Heart left ventricle (tissue), 16 donors: Measurements from ENCODE around the gene CD28. TPM values are rescaled to one million over a fixed set of nuclear protein-coding genes. Genes with fewer than 3 reads are reported as not detected.
A peak's percentile ranks its signal among the peaks of the same experiment; 100 is the strongest.

ENCODE experiments used
- ATAC-seq, 4 donors: fragments of 200-7000 bp; cut with Tn5 transposase; one replicate each; pipeline ENCODE4 v1.9.1; 2020 to 2022; ENCODE audit warnings: moderate library complexity in 4 of 4, mild to moderate bottlenecking in 3 of 4, moderate number of reproducible peaks in 1 of 4
- DNase-seq, 5 donors: peaks; one replicate each; pipeline ENCODE4 v3.0.0-alpha.2; 2020
- H3K27ac ChIP-seq, 12 donors: fragments of 200-600 bp; sonication (generic) in 4 of 12; one replicate each; pipeline versions ENCODE4 v1.5.0 to v1.8.0; 2016 to 2022; ENCODE audit warnings: mild to moderate bottlenecking in 2 of 12
- H3K27me3 ChIP-seq, 9 donors: fragments of 200-600 bp; sonication (generic) in 2 of 9; one replicate each; pipeline versions ENCODE4 v1.5.1 to v1.8.0; 2016 to 2022; ENCODE audit warnings: mild to moderate bottlenecking in 3 of 9
- H3K36me3 ChIP-seq, 9 donors: fragments of 200-600 bp; sonication (generic) in 2 of 9; one replicate each; pipeline versions ENCODE4 v1.5.0 to v1.8.0; 2018 to 2022; ENCODE audit warnings: mild to moderate bottlenecking in 2 of 9
- H3K4me1 ChIP-seq, 12 donors: fragments of 200-600 bp; sonication (generic) in 4 of 12; one replicate each; pipeline versions ENCODE4 v1.5.0 to v1.8.0; 2016 to 2022; ENCODE audit warnings: mild to moderate bottlenecking in 3 of 12
- H3K4me3 ChIP-seq, 12 donors: fragments of 200-600 bp; sonication (generic) in 4 of 12; one replicate each; pipeline versions ENCODE4 v1.5.0 to v1.8.0; 2017 to 2022; ENCODE audit warnings: mild to moderate bottlenecking in 9 of 12, moderate library complexity in 4 of 12
- H3K9me3 ChIP-seq, 12 donors: fragments of 200-600 bp; sonication (generic) in 4 of 12; one replicate each; pipeline versions ENCODE4 v1.5.0 to v1.8.0; 2016 to 2022; ENCODE audit warnings: mild to moderate bottlenecking in 1 of 12
- CTCF ChIP-seq, 12 donors: fragments of 200-600 bp; sonication (generic) in 4 of 12; IDR thresholded peaks; one replicate each; pipeline versions ENCODE4 v1.5.0 to v1.8.0; 2018 to 2022; ENCODE audit warnings: antibody characterized with exemption in 12 of 12, mild to moderate bottlenecking in 5 of 12
- POLR2A ChIP-seq, 2 donors: fragments of 450-650 bp; IDR thresholded peaks; one replicate each; pipeline ENCODE4 v1.6.1; 2017; ENCODE audit warnings: antibody characterized with exemption in 2 of 2, mild to moderate bottlenecking in 2 of 2, moderate library complexity in 2 of 2
- WGBS, 4 donors: extraction: QIAGEN DNeasy Blood & Tissue Kit in 2 of 4; methylation state at CpG; one replicate each; pipeline versions ENCODE4 v1.1.5 to v1.1.7; 2013 to 2018; 5-methylcytosine and 5-hydroxymethylcytosine counted together
- intact Hi-C, 10 donors: fragments of 100-400 bp; cut with DNase I; formaldehyde crosslinking; loops; one replicate each; pipeline versions ENCODE4 v1.11.1 to v1.14.2; 2022
- polyA plus RNA-seq, 2 donors: library from polyadenylated mRNA; stranded (reverse); fragments of 200-250 nt; gene quantifications; one replicate each; pipeline ENCODE4 v1.2.3, GENCODE V29; 2013
- total RNA-seq, 9 donors: library from RNA; depleted of rRNA in 2 of 9; stranded (reverse); fragments of >200 nt in 2 of 9; fragmentation: NEBNext Ultra II Directional in 3 of 9; extraction: Animal tissue kit (Norgen Biotek cat#: 25700) in 3 of 9; gene quantifications; one replicate each; pipeline versions ENCODE4 v1.1.0 to v1.2.4, GENCODE V29; 2016 to 2023
- donor health status: ischemic (EF 13 %, LVEDD 7.1; RV severe dilation, severe dysfunction).
- donor health status: healthy with polysubstance abuse.
- donor health status: DM: no; HTN: yes; CAD: no.
- donor health status: DM: no; HTN: no; CAD: no.
- donor health status: ischemic (EF 25% LVEDD 6.9; RV normal size, moderate dysfunction).
- donor health status: ischemic (EF 25% LVEDD 5.7; RV mildly dilated, moderate dysfunction).
- donor health status: healthy.
- donor health status: DM: yes; HTN: yes; CAD: no.
- donor health status: ischemic (EF 35%, LVEDD 5.7; RV mildly dilated, moderate dysfunction).
- donor health status: nonischemic (EF 11% LVEDD 7.7; RV severe dilation, severe dysfunction).
- donor health status: DM: yes; HTN: yes; CAD: no.
- donor health status: PGD.
- donor health status: ischemic (EF 29% LVEDD 5.4; RV normal size, mild dysfunction).
- donor health status: nonischemic (EF 23%, LVEDD 6.1; RV moderate dilation, normal function).

Gene CD28
- total and polyA plus RNA-seq, 11 donors, result 0.08 to 11.2 (median 0.81) TPM

- TF ChIP-seq CTCF (IDR thresholded peaks at IDR 0.05), result no peak
- TF ChIP-seq POLR2A (IDR thresholded peaks at IDR 0.05), result no peak
- Histone ChIP-seq H3K9me3 (no peaks in the 10 kb centered on the region), H3K36me3 (no peaks in the 10 kb centered on the region), H3K4me1 (peaks cover 0 to 22% (median 0%) of the 10 kb centered on the region in 12 donors), H3K4me3 (no peak overlapping the region), H3K27me3 (no peaks in the 10 kb centered on the region), H3K27ac (no peak overlapping the region)
- DNase-seq (no peak), ATAC-seq (no peak)
- intact Hi-C loops, result no loop called here
Measured at GRCh38 chr2:203728321-203728720, 21.9 kb downstream of the CD28 start.

DNA sequence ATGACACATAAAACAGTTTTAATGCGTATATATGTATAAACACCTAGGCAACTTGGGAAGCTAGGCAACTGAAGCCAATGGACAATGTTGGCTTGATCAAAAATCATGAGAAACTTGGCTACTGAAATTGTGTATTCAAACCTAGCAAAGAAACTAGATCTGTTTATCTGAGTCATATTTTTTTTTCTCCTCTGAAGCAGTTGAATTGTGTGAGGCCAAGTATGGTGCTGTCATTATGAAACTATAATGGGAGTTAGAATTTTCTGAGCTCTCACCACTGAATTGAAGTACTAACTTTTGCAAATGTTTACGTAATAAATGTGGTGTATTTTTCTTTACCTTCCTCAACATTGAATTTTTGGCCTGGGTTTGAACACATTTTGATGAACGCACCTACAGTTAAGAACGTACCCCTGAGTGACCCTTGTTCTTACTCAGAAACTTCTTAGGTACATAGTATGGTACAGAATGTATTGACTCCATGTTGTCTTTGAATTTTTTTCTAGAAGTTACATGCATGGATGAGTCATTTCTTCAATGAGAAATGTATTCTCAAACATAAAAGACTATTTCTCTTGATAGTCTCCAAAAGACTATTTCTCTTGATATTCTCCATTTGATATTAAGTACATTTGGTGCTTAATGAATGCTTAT lies 23.8 kb downstream of the CD28 start:
- TF ChIP-seq CTCF (IDR thresholded peaks at IDR 0.05) (no peak), POLR2A (IDR thresholded peaks at IDR 0.05) (no peak)
- H3K4me1 ChIP-seq, result peaks cover 0 to 22% (median 0%) of the 10 kb centered on the region in 12 donors
- no peaks in the 10 kb centered on the region for H3K36me3 ChIP-seq
- intact Hi-C loops, result no loop called here
- H3K27ac ChIP-seq, result no peak overlapping the region
- ATAC-seq, result no peak
- DNase-seq, result no peak
- H3K4me3 ChIP-seq, result no peak overlapping the region
- H3K9me3 ChIP-seq, result no peaks in the 10 kb centered on the region
- WGBS, 4 donors, result 96 to 99% (median 97%) methylated on average over 4 of the region's 4 CpGs
- H3K27me3 ChIP-seq, result no peaks in the 10 kb centered on the region

DNA sequence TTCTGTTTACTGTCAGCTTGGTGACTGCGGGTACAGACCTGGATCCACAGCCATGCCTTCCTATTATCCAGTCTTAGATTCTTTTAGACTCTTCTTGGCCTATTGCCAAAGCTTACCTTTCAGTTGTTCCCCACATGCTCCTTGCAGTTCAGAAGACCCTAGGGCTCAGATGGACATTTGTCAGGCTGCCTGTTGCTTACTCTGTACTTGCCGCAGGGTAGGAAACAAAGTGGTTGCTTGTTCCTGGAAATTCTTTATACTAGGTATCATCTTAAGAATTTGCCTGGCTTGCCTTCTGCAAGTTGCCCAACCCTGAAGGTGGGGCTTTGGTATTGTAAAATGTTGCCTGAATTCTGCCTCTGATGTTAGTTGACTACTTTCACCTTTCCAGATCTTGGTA lies 24.4 kb downstream of the CD28 start:
- 92 to 98% (median 96%) methylated on average over 2 of the region's 2 CpGs for WGBS, 4 donors
- H3K4me3 ChIP-seq, result no peak overlapping the region
- DNase-seq (no peak), ATAC-seq (no peak)
- H3K4me1 ChIP-seq, result peaks cover 0 to 22% (median 0%) of the 10 kb centered on the region in 12 donors
- H3K27ac ChIP-seq, result no peak overlapping the region
- intact Hi-C loops, result no loop called here
- TF ChIP-seq POLR2A (IDR thresholded peaks at IDR 0.05) (no peak), CTCF (IDR thresholded peaks at IDR 0.05) (no peak)
- H3K9me3 ChIP-seq, result no peaks in the 10 kb centered on the region
- no peaks in the 10 kb centered on the region for H3K27me3 ChIP-seq
- no peaks in the 10 kb centered on the region for H3K36me3 ChIP-seq

DNA sequence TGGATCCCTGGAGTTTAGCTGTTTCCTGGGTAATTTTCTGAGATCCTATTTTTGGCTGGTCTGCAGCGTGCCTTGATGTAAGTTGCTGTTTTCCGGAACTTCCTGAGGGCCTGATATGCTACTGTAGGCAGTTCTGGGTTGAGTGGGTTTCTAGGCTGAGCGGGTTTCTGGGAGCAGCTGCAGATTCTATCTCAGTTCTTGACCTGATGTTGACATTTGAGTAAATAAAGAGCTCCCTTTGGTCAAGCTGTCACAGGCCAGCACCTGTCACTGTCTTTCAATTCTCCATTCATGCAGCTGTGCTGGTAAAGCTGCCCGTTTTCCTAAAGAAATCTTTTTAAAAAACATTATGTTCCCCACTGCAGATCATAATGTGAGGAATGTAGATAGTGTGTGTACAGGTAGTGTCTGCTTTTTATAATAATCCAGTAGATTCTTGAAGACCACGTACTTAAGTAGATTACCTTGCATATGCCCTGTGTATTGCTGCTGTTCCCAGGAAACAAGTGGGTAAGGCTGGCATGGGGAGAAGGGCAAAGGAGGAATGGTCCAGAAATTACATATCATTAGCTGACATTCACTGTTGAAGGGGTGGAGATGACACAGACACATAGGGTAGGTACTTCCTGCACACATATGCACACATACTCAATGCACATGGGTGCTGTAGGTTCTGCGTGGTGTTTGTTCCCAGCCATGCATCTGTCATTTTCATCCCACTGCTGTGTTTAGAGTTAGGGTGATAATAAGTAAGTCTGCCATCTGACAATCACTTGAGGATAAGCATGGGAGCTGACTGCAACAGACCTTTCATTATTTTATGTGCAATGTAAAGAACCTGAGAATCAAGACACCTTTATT lies 25.9 kb downstream of the CD28 start:
- no peaks in the 10 kb centered on the region for H3K27me3 ChIP-seq
- no peak for TF ChIP-seq POLR2A (IDR thresholded peaks at IDR 0.05)
- TF ChIP-seq CTCF (IDR thresholded peaks at IDR 0.05), result no peak
- ATAC-seq, result peak in 1 of 4 donors; percentile 28
- H3K9me3 ChIP-seq, result no peaks in the 10 kb centered on the region
- WGBS, 4 donors, result 60 to 72% (median 68%) methylated on average over 6 of the region's 6 CpGs
- no peak overlapping the region for H3K4me3 ChIP-seq
- H3K4me1 ChIP-seq, result peaks cover 0 to 22% (median 0%) of the 10 kb centered on the region in 12 donors
- no peak overlapping the region for H3K27ac ChIP-seq
- no peak for DNase-seq
- H3K36me3 ChIP-seq, result no peaks in the 10 kb centered on the region
- intact Hi-C loops, result no loop called here
